Astrocyte (in vitro differentiated cells and primary cell): ENCODE results near the gene PARD3B. TPM values are rescaled to one million over a fixed set of nuclear protein-coding genes. Genes with fewer than 3 reads are reported as not detected.

Experiments used
- DNase-seq: peaks from one replicate; pipeline ENCODE4 v3.0.0-alpha.2; 2010; ENCODE audit warnings: low read depth
- FAIRE-seq: peaks from 2 replicates; lab custom pipeline; 2011; peaks lifted over from hg19 to GRCh38; lab: Jason Lieb, UNC
- H2AFZ ChIP-seq: 2 replicates; pipeline ENCODE4 v1.6.0; 2012; ENCODE audit warnings: low read depth, low read length, inconsistent platforms
- H3K27ac ChIP-seq: 2 replicates; pipeline ENCODE4 v1.5.1; 2011; ENCODE audit warnings: low read depth, low read length, inconsistent platforms
- H3K27me3 ChIP-seq: 2 replicates; pipeline ENCODE4 v1.6.0; 2011; ENCODE audit warnings: low read length, inconsistent platforms; ENCODE audit not compliant: insufficient read depth
- H3K36me3 ChIP-seq: 2 replicates; pipeline ENCODE4 v1.5.1; 2011; ENCODE audit warnings: low read length, inconsistent platforms; ENCODE audit not compliant: insufficient read depth
- H3K4me1 ChIP-seq: 2 replicates; pipeline ENCODE4 v1.5.1; 2011; ENCODE audit warnings: low read length, inconsistent platforms; ENCODE audit not compliant: insufficient read depth
- H3K4me2 ChIP-seq: 2 replicates; pipeline ENCODE4 v1.6.0; 2012; ENCODE audit warnings: low read length, inconsistent platforms
- H3K4me3 ChIP-seq: 2 replicates; pipeline ENCODE4 v1.5.1; 2011; ENCODE audit warnings: low read depth, mild to moderate bottlenecking, low read length, inconsistent platforms; ENCODE audit not compliant: insufficient read depth
- H3K79me2 ChIP-seq: 2 replicates; pipeline ENCODE4 v1.6.0; 2012; ENCODE audit warnings: mild to moderate bottlenecking, low read length, inconsistent platforms; ENCODE audit not compliant: insufficient read depth
- H3K9ac ChIP-seq: 2 replicates; pipeline ENCODE4 v1.6.0; 2012; ENCODE audit warnings: mild to moderate bottlenecking, low read length, inconsistent platforms
- H3K9me3 ChIP-seq: 2 replicates; pipeline ENCODE4 v1.5.1; 2012; ENCODE audit warnings: low read depth, mild to moderate bottlenecking, low read length, inconsistent platforms; ENCODE audit not compliant: insufficient read depth
- H4K20me1 ChIP-seq: 2 replicates; pipeline ENCODE4 v1.6.0; 2012; ENCODE audit warnings: low read length, inconsistent platforms; ENCODE audit not compliant: insufficient read depth
- H3K27ac Mint-ChIP-seq: one replicate; pipeline ENCODE4 v1.8.0; 2021; ENCODE audit warnings: mild to moderate bottlenecking, mixed read lengths; ENCODE audit not compliant: unreplicated experiment
- H3K27me3 Mint-ChIP-seq: one replicate; pipeline ENCODE4 v1.8.0; 2021; ENCODE audit warnings: low read depth, mixed read lengths; ENCODE audit not compliant: unreplicated experiment
- H3K36me3 Mint-ChIP-seq: one replicate; pipeline ENCODE4 v1.8.0; 2021; ENCODE audit warnings: low read depth, mixed read lengths; ENCODE audit not compliant: unreplicated experiment
- H3K4me1 Mint-ChIP-seq: one replicate; pipeline ENCODE4 v1.8.0; 2021; ENCODE audit warnings: low read depth, mixed read lengths; ENCODE audit not compliant: unreplicated experiment
- H3K4me3 Mint-ChIP-seq: one replicate; pipeline ENCODE4 v1.8.0; 2021; ENCODE audit warnings: mild to moderate bottlenecking, moderate library complexity, mixed read lengths; ENCODE audit not compliant: unreplicated experiment
- H3K9me3 Mint-ChIP-seq: one replicate; pipeline ENCODE4 v1.8.0; 2021; ENCODE audit warnings: mild to moderate bottlenecking, mixed read lengths; ENCODE audit not compliant: unreplicated experiment
- CTCF ChIP-seq: IDR thresholded peaks from 2 replicates; pipeline ENCODE4 v1.5.1; 2011; ENCODE audit warnings: low read depth, mild to moderate bottlenecking, inconsistent platforms, low read length, moderate library complexity; ENCODE audit not compliant: insufficient read depth
- EZH2 ChIP-seq: IDR thresholded peaks from 2 replicates; pipeline ENCODE4 v1.6.1; 2012; ENCODE audit warnings: mild to moderate bottlenecking, low read length, inconsistent platforms; ENCODE audit not compliant: insufficient read depth
- total RNA-seq: library from RNA; stranded (reverse); gene quantifications from 2 replicates; pipeline ENCODE4 v1.2.1, GENCODE V29; 2021

PARD3B gene
- total RNA-seq, 1 donor from 2014 or later, result 6.5 TPM

GRCh38 chr2:205030695-205031094 lies 485.4 kb downstream of the PARD3B start:
- Histone ChIP-seq H3K4me3 (no peak overlapping the region), H3K36me3 (no peaks in the 10 kb centered on the region), H3K79me2 (no peaks in the 10 kb centered on the region), H3K27ac (no peak overlapping the region), H4K20me1 (no peaks in the 10 kb centered on the region), H2AFZ (no peak overlapping the region), H3K4me1 (peaks cover 4% of the 10 kb centered on the region), H3K27me3 (no peaks in the 10 kb centered on the region), H3K4me2 (no peak overlapping the region), H3K9ac (no peak overlapping the region), H3K9me3 (no peaks in the 10 kb centered on the region)
- FAIRE-seq (no peak), DNase-seq (no peak)
- Mint-ChIP-seq H3K36me3 (no peaks in the 10 kb centered on the region), H3K4me1 (peaks cover 4% of the 10 kb centered on the region), H3K27ac (no peak overlapping the region), H3K9me3 (no peaks in the 10 kb centered on the region), H3K27me3 (no peaks in the 10 kb centered on the region), H3K4me3 (no peak overlapping the region)
- no peak for TF ChIP-seq CTCF

- Histone ChIP-seq H3K4me1 (no peaks in the 10 kb centered on the region), H2AFZ (no peak overlapping the region), H3K27me3 (no peaks in the 10 kb centered on the region), H3K9ac (no peak overlapping the region), H3K79me2 (no peaks in the 10 kb centered on the region), H3K27ac (no peak overlapping the region), H4K20me1 (no peaks in the 10 kb centered on the region), H3K4me3 (no peak overlapping the region), H3K36me3 (no peaks in the 10 kb centered on the region), H3K9me3 (no peaks in the 10 kb centered on the region), H3K4me2 (no peak overlapping the region)
- H3K27me3 Mint-ChIP-seq, result no peaks in the 10 kb centered on the region
- H3K9me3 Mint-ChIP-seq, result no peaks in the 10 kb centered on the region
- H3K27ac Mint-ChIP-seq, result no peak overlapping the region
- H3K4me1 Mint-ChIP-seq, result no peaks in the 10 kb centered on the region
- FAIRE-seq (no peak), DNase-seq (no peak)
- no peak overlapping the region for H3K4me3 Mint-ChIP-seq
- no peaks in the 10 kb centered on the region for H3K36me3 Mint-ChIP-seq
- TF ChIP-seq EZH2 (no peak), CTCF (no peak)
Measured at GRCh38 chr2:205032093-205032551, 486.8 kb downstream of the PARD3B start.

- Mint-ChIP-seq H3K9me3 (no peaks in the 10 kb centered on the region), H3K36me3 (no peaks in the 10 kb centered on the region), H3K27ac (no peak overlapping the region), H3K4me1 (no peaks in the 10 kb centered on the region), H3K4me3 (no peak overlapping the region), H3K27me3 (no peaks in the 10 kb centered on the region)
- no peak for TF ChIP-seq EZH2
- TF ChIP-seq CTCF, result no peak
- no peaks in the 10 kb centered on the region for H4K20me1 ChIP-seq
- H3K27ac ChIP-seq, result no peak overlapping the region
- H2AFZ ChIP-seq, result no peak overlapping the region
- H3K4me1 ChIP-seq, result no peaks in the 10 kb centered on the region
- no peaks in the 10 kb centered on the region for H3K9me3 ChIP-seq
- no peak overlapping the region for H3K4me2 ChIP-seq
- H3K4me3 ChIP-seq, result no peak overlapping the region
- DNase-seq, result no peak
- H3K79me2 ChIP-seq, result no peaks in the 10 kb centered on the region
- H3K9ac ChIP-seq, result no peak overlapping the region
- H3K27me3 ChIP-seq, result no peaks in the 10 kb centered on the region
- no peak for FAIRE-seq
- no peaks in the 10 kb centered on the region for H3K36me3 ChIP-seq
Measured at GRCh38 chr2:205033431-205033830, 488.2 kb downstream of the PARD3B start.
